Body of pancreas (tissue), 4 donors: Measurements from ENCODE around the gene CDKN1C.

Source experiments
- CTCF ChIP-seq, 7 experiments: fragments of 450-650 bp in 4 of 7; fragments of 200-600 bp in 3 of 7; sonication (generic) in 3 of 7; IDR thresholded peaks; one replicate each; pipeline ENCODE4 v1.5.1; 2016 to 2019; ENCODE audit warnings: antibody characterized with exemption in 7 of 7
- POLR2A ChIP-seq, 3 donors: fragments of 450-650 bp; IDR thresholded peaks; one replicate each; pipeline ENCODE4 v1.6.1; 2016; ENCODE audit warnings: antibody characterized with exemption in 3 of 3, mild to moderate bottlenecking in 2 of 3

- TF ChIP-seq POLR2A (IDR thresholded peaks at IDR 0.05) (no peak), CTCF (IDR thresholded peaks at IDR 0.05) (no peak)
These were observed 4.2 kb downstream of the CDKN1C start for GRCh38 chr11:2881076-2881980.
